ENCODE results near the gene CHMP2B. TPM values are rescaled to one million over a fixed set of nuclear protein-coding genes. Genes with fewer than 3 reads are reported as not detected.

CHMP2B gene
- total RNA-seq, 1 experiment from 2014 or later = 54.3 TPM

GRCh38 chr3:87209111-87209510 lies 18.0 kb upstream of the CHMP2B start:
- Histone ChIP-seq H3K79me2 (ENCODE audit: insufficient read depth, low read length) (no peaks in the 10 kb centered on the region), H3K9me2 (ENCODE audit: insufficient read depth) (no peaks in the 10 kb centered on the region), H3K9ac (ENCODE audit: low read length) (no peak overlapping the region), H2AFZ (ENCODE audit: low read depth, low read length, poor library complexity, severe bottlenecking) (peak overlapping the region; percentile 29), H3K4me3 (replicated peaks in 1 of 2; ENCODE audit: low read depth in 1 of 2, low read length in 2 of 2) (no peak overlapping the region), H3K4me2 (ENCODE audit: low read length) (no peak overlapping the region), H3K4me1 (ENCODE audit: control insufficient read depth in 1 of 2, insufficient read depth in 2 of 2, low read length in 2 of 2) (peaks cover 7 to 28% of the 10 kb centered on the region in 2 experiments; a peak in 3 of 4 replicates), H3K36me3 (ENCODE audit: control insufficient read depth in 1 of 2, insufficient read depth in 2 of 2, low read length in 2 of 2) (no peaks in the 10 kb centered on the region), H4K20me1 (ENCODE audit: insufficient read depth) (no peaks in the 10 kb centered on the region), H3K27ac (ENCODE audit: low read depth, low read length) (no peak overlapping the region), H3K9me3 (ENCODE audit: control insufficient read depth in 1 of 2, insufficient read depth in 1 of 2, low read depth in 1 of 2, low read length in 2 of 2) (no peaks in the 10 kb centered on the region), H3K27me3 (ENCODE audit: insufficient read depth, low read length) (no peaks in the 10 kb centered on the region)
- no peak for DNase-seq (ENCODE audit: low read depth, low spot score)
- POLR2A ChIA-PET = no interaction called here
- RAD21 ChIA-PET (ENCODE audit: low non-redundant PET in 1 of 2, low total read pairs in 2 of 2, uncharacterized antibody in 2 of 2, unreplicated experiment in 2 of 2) = no interaction called here
- TF ChIP-seq SRF (IDR thresholded peaks at IDR 0.05; ENCODE audit: low read depth) (no peak), CEBPB (IDR thresholded peaks at IDR 0.05; ENCODE audit: low read depth) (no peak), TCF7L2 (IDR thresholded peaks at IDR 0.05; ENCODE audit: borderline replicate concordance, extremely low read depth, insufficient read depth, insufficient read length) (no peak), SP1 (IDR thresholded peaks at IDR 0.05; ENCODE audit: low read depth) (no peak), RAD21 (IDR thresholded peaks at IDR 0.05; ENCODE audit: low read depth) (no peak), MAX (IDR thresholded peaks at IDR 0.05) (no peak), YY1 (IDR thresholded peaks at IDR 0.05; ENCODE audit: extremely low read depth, insufficient replicate concordance, low read depth, low read length) (no peak)
- TF ChIP-seq, protein P1, sequence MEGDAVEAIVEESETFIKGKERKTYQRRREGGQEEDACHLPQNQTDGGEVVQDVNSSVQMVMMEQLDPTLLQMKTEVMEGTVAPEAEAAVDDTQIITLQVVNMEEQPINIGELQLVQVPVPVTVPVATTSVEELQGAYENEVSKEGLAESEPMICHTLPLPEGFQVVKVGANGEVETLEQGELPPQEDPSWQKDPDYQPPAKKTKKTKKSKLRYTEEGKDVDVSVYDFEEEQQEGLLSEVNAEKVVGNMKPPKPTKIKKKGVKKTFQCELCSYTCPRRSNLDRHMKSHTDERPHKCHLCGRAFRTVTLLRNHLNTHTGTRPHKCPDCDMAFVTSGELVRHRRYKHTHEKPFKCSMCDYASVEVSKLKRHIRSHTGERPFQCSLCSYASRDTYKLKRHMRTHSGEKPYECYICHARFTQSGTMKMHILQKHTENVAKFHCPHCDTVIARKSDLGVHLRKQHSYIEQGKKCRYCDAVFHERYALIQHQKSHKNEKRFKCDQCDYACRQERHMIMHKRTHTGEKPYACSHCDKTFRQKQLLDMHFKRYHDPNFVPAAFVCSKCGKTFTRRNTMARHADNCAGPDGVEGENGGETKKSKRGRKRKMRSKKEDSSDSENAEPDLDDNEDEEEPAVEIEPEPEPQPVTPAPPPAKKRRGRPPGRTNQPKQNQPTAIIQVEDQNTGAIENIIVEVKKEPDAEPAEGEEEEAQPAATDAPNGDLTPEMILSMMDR (IDR thresholded peaks at IDR 0.05 in 2 of 3, conservative IDR thresholded peaks at IDR 0.05 in 1 of 3; ENCODE audit: borderline replicate concordance in 1 of 3, insufficient read depth in 1 of 3, low read depth in 2 of 3, low read length in 2 of 3) = no peak
- intact Hi-C loops (cut with micrococcal nuclease) = no loop called here
- CTCF ChIA-PET = no interaction called here
- ATAC-seq = no peak
- BruUV-seq (replicated peaks) = no TSS peak

- Histone ChIP-seq H3K27ac (ENCODE audit: low read depth, low read length) (no peak overlapping the region), H3K9ac (ENCODE audit: low read length) (no peak overlapping the region), H3K4me2 (ENCODE audit: low read length) (no peak overlapping the region), H3K36me3 (ENCODE audit: control insufficient read depth in 1 of 2, insufficient read depth in 2 of 2, low read length in 2 of 2) (no peaks in the 10 kb centered on the region), H3K9me3 (ENCODE audit: control insufficient read depth in 1 of 2, insufficient read depth in 1 of 2, low read depth in 1 of 2, low read length in 2 of 2) (no peaks in the 10 kb centered on the region), H4K20me1 (ENCODE audit: insufficient read depth) (no peaks in the 10 kb centered on the region), H2AFZ (ENCODE audit: low read depth, low read length, poor library complexity, severe bottlenecking) (no peak overlapping the region), H3K27me3 (ENCODE audit: insufficient read depth, low read length) (no peaks in the 10 kb centered on the region), H3K79me2 (ENCODE audit: insufficient read depth, low read length) (no peaks in the 10 kb centered on the region), H3K9me2 (ENCODE audit: insufficient read depth) (no peaks in the 10 kb centered on the region), H3K4me1 (ENCODE audit: control insufficient read depth in 1 of 2, insufficient read depth in 2 of 2, low read length in 2 of 2) (no peaks in the 10 kb centered on the region), H3K4me3 (replicated peaks in 1 of 2; ENCODE audit: low read depth in 1 of 2, low read length in 2 of 2) (no peak overlapping the region)
- DNase-seq (ENCODE audit: low read depth, low spot score) (no peak), ATAC-seq (no peak)
- ChIA-PET RAD21 (ENCODE audit: low non-redundant PET in 1 of 2, low total read pairs in 2 of 2, uncharacterized antibody in 2 of 2, unreplicated experiment in 2 of 2) (no interaction called here), POLR2A (no interaction called here), CTCF (no interaction called here)
- BruUV-seq (replicated peaks) = no TSS peak
- intact Hi-C loops (cut with micrococcal nuclease) = no loop called here
- TF ChIP-seq YY1 (IDR thresholded peaks at IDR 0.05; ENCODE audit: extremely low read depth, insufficient replicate concordance, low read depth, low read length) = no peak
- no peak for TF ChIP-seq ZNF274 (IDR thresholded peaks at IDR 0.05; ENCODE audit: low read depth, low read length)
- TF ChIP-seq, protein P1 (IDR thresholded peaks at IDR 0.05 in 2 of 3, conservative IDR thresholded peaks at IDR 0.05 in 1 of 3; ENCODE audit: borderline replicate concordance in 1 of 3, insufficient read depth in 1 of 3, low read depth in 2 of 3, low read length in 2 of 3) = no peak
- no peak for TF ChIP-seq EZH2 (IDR thresholded peaks at IDR 0.05)
- TF ChIP-seq MAX (IDR thresholded peaks at IDR 0.05) = no peak
- TF ChIP-seq FOSL1 (IDR thresholded peaks at IDR 0.05; ENCODE audit: low read depth) = no peak
- TF ChIP-seq TCF7L2 (IDR thresholded peaks at IDR 0.05; ENCODE audit: borderline replicate concordance, extremely low read depth, insufficient read depth, insufficient read length) = no peak
Observed at GRCh38 chr3:87218560-87218959, 8.5 kb upstream of the CHMP2B start.

Measured in HCT116 (cell line).